SKM-1 (cell line): ENCODE results near the gene PIK3R1.

ENCODE experiments used
- DNase-seq: peaks from one replicate; lab custom pipeline; 2025; ENCODE audit not compliant: unreplicated experiment; lab: John Stamatoyannopoulos, UW

Gene PIK3R1

GRCh38 chr5:68348447-68349222, 133.1 kb downstream of the PIK3R1 start:
- DNase-seq, result no peak

GRCh38 chr5:68350176-68350575, 134.6 kb downstream of the PIK3R1 start:
- DNase-seq, result no peak
